GM15510 (cell line): ENCODE measurements around the gene ZFYVE28.

Experiments used
- POLR2A ChIP-seq: IDR thresholded peaks from 3 replicates; pipeline ENCODE4 v1.6.1; 2011; ENCODE audit warnings: borderline replicate concordance; ENCODE audit not compliant: insufficient read length; ENCODE audit errors: extremely low read depth

The ZFYVE28 gene

GRCh38 chr4:2301806-2302205 is 116.6 kb downstream of the ZFYVE28 start:
- TF ChIP-seq POLR2A, result no peak

- no peak for TF ChIP-seq POLR2A
Measured at GRCh38 chr4:2301225-2301642, 117.2 kb downstream of the ZFYVE28 start.

GRCh38 chr4:2300431-2301224 is 117.8 kb downstream of the ZFYVE28 start:
- no peak for TF ChIP-seq POLR2A

- TF ChIP-seq POLR2A, result no peak
Measured at GRCh38 chr4:2299794-2300193, 118.7 kb downstream of the ZFYVE28 start.

GRCh38 chr4:2298532-2298991 is 119.9 kb downstream of the ZFYVE28 start:
- TF ChIP-seq POLR2A, result no peak

- TF ChIP-seq POLR2A, result no peak
Measured at GRCh38 chr4:2297606-2298531, 120.6 kb downstream of the ZFYVE28 start.

- no peak for TF ChIP-seq POLR2A
Measured at GRCh38 chr4:2296631-2297601, 121.5 kb downstream of the ZFYVE28 start.

- TF ChIP-seq POLR2A, result no peak
Measured at GRCh38 chr4:2295900-2296442, 122.5 kb downstream of the ZFYVE28 start.

GRCh38 chr4:2295500-2295899 is 122.9 kb downstream of the ZFYVE28 start:
- TF ChIP-seq POLR2A, result no peak

- TF ChIP-seq POLR2A, result no peak
Measured at GRCh38 chr4:2292646-2293108, 125.8 kb downstream of the ZFYVE28 start.

- no peak for TF ChIP-seq POLR2A
Measured at GRCh38 chr4:2291705-2292645, 126.5 kb downstream of the ZFYVE28 start.

GRCh38 chr4:2290974-2291704 is 127.3 kb downstream of the ZFYVE28 start:
- no peak for TF ChIP-seq POLR2A
